B cell (primary cell): ENCODE results near the gene SS18L1.

Experiments used
- EZH2 ChIP-seq: IDR thresholded peaks from 2 replicates; pipeline ENCODE4 v1.6.1; 2012; ENCODE audit warnings: borderline replicate concordance, low read depth, mild to moderate bottlenecking, moderate library complexity, low read length; ENCODE audit not compliant: insufficient read depth, poor library complexity, severe bottlenecking
- TF ChIP-seq, protein P1 (sequence below): fragments of 200-600 bp; IDR thresholded peaks from one replicate; pipeline ENCODE4 v1.8.0; 2022; ENCODE audit warnings: antibody characterized with exemption, mild to moderate bottlenecking

DNA sequence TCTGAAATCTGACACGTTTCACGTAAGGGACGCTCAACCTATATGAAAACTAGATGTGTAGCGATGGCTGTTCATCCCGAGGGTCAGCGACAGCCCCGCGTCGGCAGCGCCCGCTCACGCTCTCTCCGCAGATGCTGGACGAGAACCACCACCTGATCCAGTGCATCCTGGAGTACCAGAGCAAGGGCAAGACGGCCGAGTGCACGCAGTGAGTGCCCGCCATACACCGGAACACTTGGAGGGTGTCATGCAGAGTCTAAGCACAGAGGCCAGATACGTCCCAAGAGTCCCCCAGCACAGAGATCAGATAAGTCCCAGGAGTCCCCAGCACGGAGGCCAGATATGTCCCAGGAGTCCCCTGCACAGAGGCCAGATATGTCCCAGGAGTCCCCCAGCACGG, 15.0 kb downstream of the SS18L1 start:
- no peak for TF ChIP-seq EZH2
- TF ChIP-seq, protein P1, sequence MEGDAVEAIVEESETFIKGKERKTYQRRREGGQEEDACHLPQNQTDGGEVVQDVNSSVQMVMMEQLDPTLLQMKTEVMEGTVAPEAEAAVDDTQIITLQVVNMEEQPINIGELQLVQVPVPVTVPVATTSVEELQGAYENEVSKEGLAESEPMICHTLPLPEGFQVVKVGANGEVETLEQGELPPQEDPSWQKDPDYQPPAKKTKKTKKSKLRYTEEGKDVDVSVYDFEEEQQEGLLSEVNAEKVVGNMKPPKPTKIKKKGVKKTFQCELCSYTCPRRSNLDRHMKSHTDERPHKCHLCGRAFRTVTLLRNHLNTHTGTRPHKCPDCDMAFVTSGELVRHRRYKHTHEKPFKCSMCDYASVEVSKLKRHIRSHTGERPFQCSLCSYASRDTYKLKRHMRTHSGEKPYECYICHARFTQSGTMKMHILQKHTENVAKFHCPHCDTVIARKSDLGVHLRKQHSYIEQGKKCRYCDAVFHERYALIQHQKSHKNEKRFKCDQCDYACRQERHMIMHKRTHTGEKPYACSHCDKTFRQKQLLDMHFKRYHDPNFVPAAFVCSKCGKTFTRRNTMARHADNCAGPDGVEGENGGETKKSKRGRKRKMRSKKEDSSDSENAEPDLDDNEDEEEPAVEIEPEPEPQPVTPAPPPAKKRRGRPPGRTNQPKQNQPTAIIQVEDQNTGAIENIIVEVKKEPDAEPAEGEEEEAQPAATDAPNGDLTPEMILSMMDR = no peak
